Activated naive CD4-positive, alpha-beta T cell treated with anti-CD3 and anti-CD28 coated beads for 36 hours (primary cell): ENCODE data around the gene CHN1. TPM values are rescaled to one million over a fixed set of nuclear protein-coding genes. Genes with fewer than 3 reads are reported as not detected.

ENCODE experiments used
- CTCF ChIA-PET: fragments of 350-600 bp; sonication (Branson Sonifier 250); formaldehyde crosslinking; loops from one replicate; lab custom pipeline; 2021; ENCODE audit warnings: antibody characterized with exemption; lab: Charles Lee
- DNase-seq: peaks from one replicate; pipeline ENCODE4 v3.0.0-alpha.2; 2020
- H3K27ac Mint-ChIP-seq: one replicate; pipeline ENCODE4 v1.8.0; 2021; ENCODE audit warnings: mild to moderate bottlenecking, mixed read lengths
- H3K27me3 Mint-ChIP-seq: one replicate; pipeline ENCODE4 v1.8.0; 2021; ENCODE audit warnings: low read depth, mixed read lengths
- H3K36me3 Mint-ChIP-seq: one replicate; pipeline ENCODE4 v1.8.0; 2021; ENCODE audit warnings: low read depth, mixed read lengths
- H3K4me1 Mint-ChIP-seq: one replicate; pipeline ENCODE4 v1.8.0; 2021; ENCODE audit warnings: low read depth, mixed read lengths
- H3K4me3 Mint-ChIP-seq: one replicate; pipeline ENCODE4 v1.8.0; 2021; ENCODE audit warnings: mild to moderate bottlenecking, moderate library complexity, mixed read lengths
- H3K9me3 Mint-ChIP-seq: one replicate; pipeline ENCODE4 v1.8.0; 2021; ENCODE audit warnings: mixed read lengths
- intact Hi-C: fragments of 100-400 bp; cut with micrococcal nuclease; formaldehyde crosslinking; loops from one replicate; pipeline ENCODE4 v1.15.1; 2023
- total RNA-seq, 2 experiments: library from RNA; stranded (reverse); gene quantifications; one replicate each; pipeline ENCODE4 v1.2.3, GENCODE V29; 2021

Gene CHN1
- total RNA-seq, 2 experiments from 2014 or later = 2.1 to 3.3 TPM

GRCh38 chr2:174798801-174799200 lies 206.4 kb downstream of the CHN1 start:
- H3K36me3 Mint-ChIP-seq = no peaks in the 10 kb centered on the region

GRCh38 chr2:174797781-174798276 lies 207.4 kb downstream of the CHN1 start:
- H3K4me3 Mint-ChIP-seq = no peak overlapping the region
- no peaks in the 10 kb centered on the region for H3K27me3 Mint-ChIP-seq
- DNase-seq = no peak
- H3K9me3 Mint-ChIP-seq = no peaks in the 10 kb centered on the region
- intact Hi-C loops = no loop called here
- peaks cover 16% of the 10 kb centered on the region for H3K4me1 Mint-ChIP-seq
- CTCF ChIA-PET = interaction anchor here (0.7 to 1.7 kb wide), 2 partner anchors 26 to 162 kb away, joined by 4 to 8 read pairs; no protein-coding TSS in a partner anchor
- no peaks in the 10 kb centered on the region for H3K36me3 Mint-ChIP-seq
- H3K27ac Mint-ChIP-seq = no peak overlapping the region

More at GRCh38 chr2:174798801-174799200, 206.4 kb downstream of the CHN1 start:
- Mint-ChIP-seq H3K9me3 (no peaks in the 10 kb centered on the region), H3K4me3 (no peak overlapping the region), H3K4me1 (peaks cover 16% of the 10 kb centered on the region), H3K27me3 (no peaks in the 10 kb centered on the region), H3K27ac (no peak overlapping the region)
- CTCF ChIA-PET = no interaction called here
- DNase-seq = no peak
- intact Hi-C loops = no loop called here

- Mint-ChIP-seq H3K4me3 (no peak overlapping the region), H3K36me3 (no peaks in the 10 kb centered on the region), H3K27me3 (peaks cover 4% of the 10 kb centered on the region), H3K9me3 (no peaks in the 10 kb centered on the region), H3K27ac (no peak overlapping the region), H3K4me1 (peaks cover 19% of the 10 kb centered on the region)
- intact Hi-C loops = no loop called here
- DNase-seq = no peak
- CTCF ChIA-PET = interaction anchor here (0.5 to 2.3 kb wide), 3 partner anchors 25 to 187 kb away, joined by 3 to 8 read pairs (median 8); no protein-coding TSS in a partner anchor
These were observed 208.8 kb downstream of the CHN1 start for GRCh38 chr2:174796319-174796771.

- no peak overlapping the region for H3K4me3 Mint-ChIP-seq
- CTCF ChIA-PET = interaction anchor here (2.3 kb wide), 1 partner anchor 46 kb away, joined by 8 read pairs; no protein-coding TSS in a partner anchor
- peaks cover 19% of the 10 kb centered on the region for H3K4me1 Mint-ChIP-seq
- H3K9me3 Mint-ChIP-seq = no peaks in the 10 kb centered on the region
- H3K27ac Mint-ChIP-seq = no peak overlapping the region
- DNase-seq = peak; percentile 34
- H3K36me3 Mint-ChIP-seq = no peaks in the 10 kb centered on the region
- intact Hi-C loops = loop anchor here (1.0 to 2.0 kb wide), 3 partner anchors 16 to 43 kb away; no protein-coding TSS in a partner anchor
- H3K27me3 Mint-ChIP-seq = peaks cover 4% of the 10 kb centered on the region
These were observed 210.3 kb downstream of the CHN1 start for GRCh38 chr2:174794851-174795374.

GRCh38 chr2:174792309-174793025 lies 212.7 kb downstream of the CHN1 start:
- H3K9me3 Mint-ChIP-seq = no peaks in the 10 kb centered on the region
- no peak overlapping the region for H3K27ac Mint-ChIP-seq
- intact Hi-C loops = no loop called here
- peaks cover 32% of the 10 kb centered on the region for H3K4me1 Mint-ChIP-seq
- no peak overlapping the region for H3K4me3 Mint-ChIP-seq
- H3K27me3 Mint-ChIP-seq = peaks cover 4% of the 10 kb centered on the region
- no peaks in the 10 kb centered on the region for H3K36me3 Mint-ChIP-seq
- DNase-seq = no peak
- CTCF ChIA-PET = interaction anchor here (1.2 kb wide), 1 partner anchor 20 kb away, joined by 3 read pairs; no protein-coding TSS in a partner anchor

GRCh38 chr2:174791746-174792280 lies 213.4 kb downstream of the CHN1 start:
- Mint-ChIP-seq H3K27me3 (peaks cover 4% of the 10 kb centered on the region), H3K9me3 (no peaks in the 10 kb centered on the region), H3K36me3 (no peaks in the 10 kb centered on the region), H3K27ac (no peak overlapping the region), H3K4me3 (no peak overlapping the region), H3K4me1 (peaks cover 33% of the 10 kb centered on the region)
- intact Hi-C loops = no loop called here
- DNase-seq = no peak
- CTCF ChIA-PET = no interaction called here

GRCh38 chr2:174791020-174791419 lies 214.2 kb downstream of the CHN1 start:
- CTCF ChIA-PET = no interaction called here
- H3K27me3 Mint-ChIP-seq = peaks cover 4% of the 10 kb centered on the region
- H3K9me3 Mint-ChIP-seq = no peaks in the 10 kb centered on the region
- intact Hi-C loops = no loop called here
- H3K4me1 Mint-ChIP-seq = peaks cover 28% of the 10 kb centered on the region
- no peak overlapping the region for H3K27ac Mint-ChIP-seq
- H3K36me3 Mint-ChIP-seq = no peaks in the 10 kb centered on the region
- DNase-seq = no peak
- no peak overlapping the region for H3K4me3 Mint-ChIP-seq

- Mint-ChIP-seq H3K4me1 (peaks cover 17% of the 10 kb centered on the region), H3K27ac (no peak overlapping the region), H3K36me3 (no peaks in the 10 kb centered on the region), H3K27me3 (peaks cover 4% of the 10 kb centered on the region), H3K4me3 (no peak overlapping the region), H3K9me3 (no peaks in the 10 kb centered on the region)
- intact Hi-C loops = no loop called here
- no peak for DNase-seq
- CTCF ChIA-PET = interaction anchor here (1.1 kb wide), 1 partner anchor 14 kb away, joined by 3 read pairs; no protein-coding TSS in a partner anchor
These were observed 216.2 kb downstream of the CHN1 start for GRCh38 chr2:174789001-174789400.

GRCh38 chr2:174788291-174788929 lies 216.8 kb downstream of the CHN1 start:
- peak overlapping the region; percentile 29 for H3K4me3 Mint-ChIP-seq
- CTCF ChIA-PET = interaction anchor here (1.3 kb wide), 1 partner anchor 17 kb away, joined by 4 read pairs; no protein-coding TSS in a partner anchor
- DNase-seq = peak; percentile 15
- H3K27me3 Mint-ChIP-seq = peaks cover 4% of the 10 kb centered on the region
- H3K4me1 Mint-ChIP-seq = peaks cover 17% of the 10 kb centered on the region
- intact Hi-C loops = no loop called here
- peak overlapping the region; percentile 69 for H3K27ac Mint-ChIP-seq
- no peaks in the 10 kb centered on the region for H3K9me3 Mint-ChIP-seq
- no peaks in the 10 kb centered on the region for H3K36me3 Mint-ChIP-seq

- Mint-ChIP-seq H3K4me3 (no peak overlapping the region), H3K36me3 (no peaks in the 10 kb centered on the region), H3K4me1 (peaks cover 17% of the 10 kb centered on the region), H3K27me3 (peaks cover 4% of the 10 kb centered on the region), H3K9me3 (no peaks in the 10 kb centered on the region), H3K27ac (no peak overlapping the region)
- CTCF ChIA-PET = interaction anchor here (1.3 kb wide), 1 partner anchor 17 kb away, joined by 4 read pairs; no protein-coding TSS in a partner anchor
- no peak for DNase-seq
- intact Hi-C loops = no loop called here
These were observed 217.5 kb downstream of the CHN1 start for GRCh38 chr2:174787487-174788205.

GRCh38 chr2:174786066-174786725 lies 219.0 kb downstream of the CHN1 start:
- Mint-ChIP-seq H3K27ac (no peak overlapping the region), H3K4me1 (peaks cover 14% of the 10 kb centered on the region), H3K27me3 (no peaks in the 10 kb centered on the region), H3K4me3 (no peak overlapping the region), H3K9me3 (no peaks in the 10 kb centered on the region), H3K36me3 (no peaks in the 10 kb centered on the region)
- no peak for DNase-seq
- CTCF ChIA-PET = interaction anchor here (0.9 to 1.7 kb wide), 2 partner anchors 10 to 86 kb away, joined by 3 to 5 read pairs; no protein-coding TSS in a partner anchor
- intact Hi-C loops = no loop called here
